Uterus (tissue), 4 donors: ENCODE results near the gene SFXN1. TPM values are rescaled to one million over a fixed set of nuclear protein-coding genes. Genes with fewer than 3 reads are reported as not detected.
"Not testable (repeated sequence)": the region's sequence is repeated elsewhere in the genome, so short reads cannot be mapped to it uniquely, and the experiment has no call there.

Experiments
- DNase-seq, 2 donors: peaks; one replicate each; pipeline ENCODE4 v3.0.0-alpha.2; 2019 to 2020
- H3K27ac ChIP-seq, 2 donors: fragments of 200-600 bp; sonication (generic); 1 replicate in 1 of 2; 2 replicates in 1 of 2; pipeline ENCODE4 v1.5.1; 2016 to 2018
- H3K27me3 ChIP-seq, 2 donors: fragments of 200-600 bp; sonication (generic); one replicate each; pipeline ENCODE4 v1.5.1; 2018 to 2019; ENCODE audit warnings: control low read depth in 1 of 2
- H3K36me3 ChIP-seq, 2 donors: fragments of 200-600 bp; sonication (generic); one replicate each; pipeline ENCODE4 v1.5.1; 2019; ENCODE audit warnings: control low read depth in 1 of 2
- H3K4me1 ChIP-seq, 2 donors: fragments of 200-600 bp; sonication (generic); one replicate each; pipeline ENCODE4 v1.5.1; 2018 to 2019; ENCODE audit warnings: control low read depth in 1 of 2
- H3K4me3 ChIP-seq, 2 donors: fragments of 200-600 bp; sonication (generic); 1 replicate in 1 of 2; 2 replicates in 1 of 2; pipeline ENCODE4 v1.5.1; 2018 to 2019; ENCODE audit warnings: mild to moderate bottlenecking in 1 of 2
- H3K9me3 ChIP-seq, 2 donors: fragments of 200-600 bp; sonication (generic); one replicate each; pipeline ENCODE4 v1.5.1; 2019; ENCODE audit warnings: control low read depth in 1 of 2
- POLR2A ChIP-seq, 2 donors: fragments of 450-650 bp; IDR thresholded peaks; one replicate each; pipeline ENCODE4 v1.6.1; 2016; ENCODE audit warnings: antibody characterized with exemption in 2 of 2, mild to moderate bottlenecking in 1 of 2, moderate library complexity in 1 of 2
- intact Hi-C: fragments of 100-400 bp; cut with DNase I; formaldehyde crosslinking; loops from one replicate; pipeline ENCODE4 v1.15.1; 2023; ENCODE audit warnings: low total_unique reads
- total RNA-seq, 4 donors: library from RNA; depleted of rRNA in 3 of 4; stranded (reverse); fragments of >200 nt in 3 of 4; gene quantifications; one replicate each; pipeline versions ENCODE4 v1.1.0 to v1.2.4, GENCODE V29; 2014 to 2023
- TF ChIP-seq, protein P1 (sequence below), 4 experiments: fragments of 200-600 bp in 2 of 4; fragments of 450-650 bp in 2 of 4; sonication (generic) in 2 of 4; IDR thresholded peaks; one replicate each; pipeline ENCODE4 v1.5.1; 2016 to 2019; ENCODE audit warnings: antibody characterized with exemption in 4 of 4, mild to moderate bottlenecking in 2 of 4, moderate library complexity in 1 of 4
- donor health status: DM: yes; HTN: yes; CAD: no.

Gene SFXN1
- total RNA-seq, 4 donors from 2014 or later = 4.9 to 63.5 (median 42.3) TPM

GRCh38 chr5:175526691-175527090 is 48.3 kb downstream of the SFXN1 start:
- Histone ChIP-seq H3K9me3 (no peaks in the 10 kb centered on the region), H3K27me3 (no peaks in the 10 kb centered on the region), H3K27ac (no peak overlapping the region), H3K4me3 (no peak overlapping the region), H3K36me3 (no peaks in the 10 kb centered on the region), H3K4me1 (no peaks in the 10 kb centered on the region)
- no peak for DNase-seq
- no peak for TF ChIP-seq POLR2A (IDR thresholded peaks at IDR 0.05)
- TF ChIP-seq, protein P1, sequence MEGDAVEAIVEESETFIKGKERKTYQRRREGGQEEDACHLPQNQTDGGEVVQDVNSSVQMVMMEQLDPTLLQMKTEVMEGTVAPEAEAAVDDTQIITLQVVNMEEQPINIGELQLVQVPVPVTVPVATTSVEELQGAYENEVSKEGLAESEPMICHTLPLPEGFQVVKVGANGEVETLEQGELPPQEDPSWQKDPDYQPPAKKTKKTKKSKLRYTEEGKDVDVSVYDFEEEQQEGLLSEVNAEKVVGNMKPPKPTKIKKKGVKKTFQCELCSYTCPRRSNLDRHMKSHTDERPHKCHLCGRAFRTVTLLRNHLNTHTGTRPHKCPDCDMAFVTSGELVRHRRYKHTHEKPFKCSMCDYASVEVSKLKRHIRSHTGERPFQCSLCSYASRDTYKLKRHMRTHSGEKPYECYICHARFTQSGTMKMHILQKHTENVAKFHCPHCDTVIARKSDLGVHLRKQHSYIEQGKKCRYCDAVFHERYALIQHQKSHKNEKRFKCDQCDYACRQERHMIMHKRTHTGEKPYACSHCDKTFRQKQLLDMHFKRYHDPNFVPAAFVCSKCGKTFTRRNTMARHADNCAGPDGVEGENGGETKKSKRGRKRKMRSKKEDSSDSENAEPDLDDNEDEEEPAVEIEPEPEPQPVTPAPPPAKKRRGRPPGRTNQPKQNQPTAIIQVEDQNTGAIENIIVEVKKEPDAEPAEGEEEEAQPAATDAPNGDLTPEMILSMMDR (IDR thresholded peaks at IDR 0.05) = no peak
- intact Hi-C loops = no loop called here

DNA sequence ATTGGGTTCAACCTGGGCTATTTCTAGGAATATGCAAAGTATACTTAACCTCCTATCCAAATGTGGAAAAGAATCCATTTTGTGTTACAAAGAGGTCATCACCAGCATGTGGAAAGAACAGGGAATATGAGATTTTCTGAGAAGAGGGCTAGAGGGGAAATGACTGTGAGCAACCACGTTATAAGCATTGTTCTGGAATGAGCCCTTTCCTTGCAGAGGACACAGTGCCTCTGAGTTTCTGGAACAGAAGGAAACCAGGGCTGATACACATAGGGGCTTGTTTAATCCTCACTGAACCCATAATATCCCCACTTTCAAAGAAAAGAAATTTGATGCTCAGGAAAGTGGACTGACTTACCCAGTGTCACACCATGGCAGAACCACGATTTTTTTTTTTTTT is 53.0 kb downstream of the SFXN1 start:
- no peak for DNase-seq
- H3K36me3 ChIP-seq = no peaks in the 10 kb centered on the region
- no peak overlapping the region for H3K4me3 ChIP-seq
- intact Hi-C loops = no loop called here
- no peak overlapping the region for H3K27ac ChIP-seq
- TF ChIP-seq POLR2A (IDR thresholded peaks at IDR 0.05) = no peak
- TF ChIP-seq, protein P1 (IDR thresholded peaks at IDR 0.05) = no peak
- H3K9me3 ChIP-seq = no peaks in the 10 kb centered on the region
- no peaks in the 10 kb centered on the region for H3K4me1 ChIP-seq
- no peaks in the 10 kb centered on the region for H3K27me3 ChIP-seq

DNA sequence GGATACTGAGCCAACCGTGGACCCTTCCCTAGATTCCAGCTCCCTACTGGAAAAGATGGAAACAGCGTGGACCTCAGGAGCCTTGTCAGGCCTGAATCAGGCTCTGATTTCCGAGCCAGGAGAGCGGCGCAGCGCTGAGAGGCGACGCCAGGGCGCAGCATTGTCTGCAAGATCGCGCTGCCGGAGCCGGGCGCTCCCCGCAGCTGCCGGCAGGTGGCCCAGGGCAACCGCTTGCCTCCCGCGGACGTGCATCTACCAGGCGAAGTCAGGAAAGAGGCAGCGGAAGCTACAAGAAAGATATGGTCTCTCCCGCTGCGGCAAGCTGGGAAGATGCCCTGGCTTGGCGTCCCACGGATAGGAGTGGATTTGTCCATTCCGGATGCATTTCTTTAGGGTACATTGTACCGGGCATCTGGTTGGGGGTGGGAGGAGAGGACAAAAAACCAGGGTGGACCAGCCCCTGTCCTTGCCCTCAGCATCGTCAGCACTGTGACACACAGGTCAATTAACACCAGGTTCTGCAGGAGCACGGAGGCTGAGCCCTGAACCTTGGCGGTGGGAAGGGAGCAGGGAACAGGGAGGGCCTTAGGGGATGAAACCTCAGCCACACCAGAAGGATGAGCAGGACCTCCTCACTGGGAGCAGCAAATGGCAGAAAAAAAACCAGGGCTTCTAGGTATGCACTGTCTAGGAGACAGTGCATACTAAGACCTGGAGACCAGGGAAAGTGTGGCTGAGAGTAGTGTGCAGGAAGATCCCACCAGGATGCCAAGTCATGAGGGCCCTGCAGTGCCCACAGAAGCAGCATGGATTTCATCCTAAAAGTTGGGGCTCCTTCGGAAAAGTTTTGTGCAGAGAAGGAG is 55.9 kb downstream of the SFXN1 start:
- Histone ChIP-seq H3K4me3 (no peak overlapping the region), H3K36me3 (no peaks in the 10 kb centered on the region), H3K9me3 (no peaks in the 10 kb centered on the region), H3K27ac (no peak overlapping the region), H3K4me1 (no peaks in the 10 kb centered on the region), H3K27me3 (no peaks in the 10 kb centered on the region)
- intact Hi-C loops = no loop called here
- peak; percentile 27 to 59 for DNase-seq
- no peak for TF ChIP-seq POLR2A (IDR thresholded peaks at IDR 0.05)
- TF ChIP-seq, protein P1 (IDR thresholded peaks at IDR 0.05) = peak; percentile 65 to 93 (median 78)

DNA sequence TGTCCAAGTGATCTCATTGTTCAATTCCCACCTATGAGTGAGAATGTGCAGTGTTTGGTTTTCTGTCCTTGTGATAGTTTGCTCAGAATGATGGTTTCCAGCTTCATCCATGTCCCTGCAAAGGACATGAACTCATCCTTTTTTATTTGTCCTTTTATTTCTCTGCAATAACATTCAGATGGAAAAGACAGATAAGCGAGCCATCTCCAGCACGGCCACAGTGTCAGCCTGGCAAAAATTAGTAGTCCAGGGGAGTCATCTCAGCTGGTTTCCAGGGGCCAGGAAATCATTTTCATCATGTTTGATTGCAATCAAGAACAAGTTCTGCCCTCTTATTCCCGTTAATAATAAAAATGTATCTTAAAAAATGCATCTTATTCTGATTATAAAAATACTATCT is 57.0 kb downstream of the SFXN1 start:
- H3K27me3 ChIP-seq, intact Hi-C loops, H3K4me1 ChIP-seq, DNase-seq, H3K27ac ChIP-seq, H3K4me3 ChIP-seq, H3K36me3 ChIP-seq, H3K9me3 ChIP-seq: not testable (repeated sequence)

DNA sequence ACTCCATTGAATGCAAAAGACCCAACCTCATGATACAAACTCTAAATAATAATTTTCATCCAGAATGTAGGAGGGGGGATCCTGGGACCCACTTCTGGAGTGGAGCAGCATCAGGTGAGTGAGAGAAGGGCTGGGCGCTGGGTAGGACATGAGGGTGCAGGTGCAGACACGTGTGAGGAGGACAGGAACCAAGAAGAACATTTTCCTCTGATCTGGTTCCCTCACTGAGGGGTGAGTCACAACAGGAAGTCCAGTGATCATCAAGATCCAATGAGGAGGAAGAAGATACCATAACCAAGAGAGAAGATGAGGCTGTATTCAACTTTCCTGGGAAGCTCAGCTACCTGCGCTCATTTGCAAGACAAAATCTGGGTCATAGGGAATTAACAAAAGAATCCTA is 57.4 kb downstream of the SFXN1 start:
- Histone ChIP-seq H3K9me3 (no peaks in the 10 kb centered on the region), H3K27ac (no peak overlapping the region), H3K4me1 (no peaks in the 10 kb centered on the region), H3K36me3 (no peaks in the 10 kb centered on the region), H3K4me3 (no peak overlapping the region), H3K27me3 (no peaks in the 10 kb centered on the region)
- DNase-seq = no peak
- TF ChIP-seq, protein P1 (IDR thresholded peaks at IDR 0.05) = no peak
- no peak for TF ChIP-seq POLR2A (IDR thresholded peaks at IDR 0.05)
- intact Hi-C loops = no loop called here
